GM12892 (cell line): ENCODE results near the gene AATF.

Experiments
- DNase-seq: peaks from one replicate; pipeline ENCODE4 v3.0.0; 2011; ENCODE audit not compliant: insufficient read length
- FAIRE-seq: peaks from 2 replicates; lab custom pipeline; 2011; peaks lifted over from hg19 to GRCh38; lab: Jason Lieb, UNC
- POLR2A ChIP-seq: IDR thresholded peaks from 2 replicates; pipeline ENCODE4 v1.6.1; 2011; ENCODE audit warnings: low read depth, low read length, control low read depth
- POLR2AphosphoS5 ChIP-seq: IDR thresholded peaks from 2 replicates; pipeline ENCODE4 v1.6.1; 2011; ENCODE audit warnings: low read depth, low read length, control low read depth
- TAF1 ChIP-seq: IDR thresholded peaks from 2 replicates; pipeline ENCODE4 v1.6.1; 2011; ENCODE audit warnings: low read depth, mild to moderate bottlenecking, control low read depth, low read length, borderline replicate concordance

AATF gene

DNA sequence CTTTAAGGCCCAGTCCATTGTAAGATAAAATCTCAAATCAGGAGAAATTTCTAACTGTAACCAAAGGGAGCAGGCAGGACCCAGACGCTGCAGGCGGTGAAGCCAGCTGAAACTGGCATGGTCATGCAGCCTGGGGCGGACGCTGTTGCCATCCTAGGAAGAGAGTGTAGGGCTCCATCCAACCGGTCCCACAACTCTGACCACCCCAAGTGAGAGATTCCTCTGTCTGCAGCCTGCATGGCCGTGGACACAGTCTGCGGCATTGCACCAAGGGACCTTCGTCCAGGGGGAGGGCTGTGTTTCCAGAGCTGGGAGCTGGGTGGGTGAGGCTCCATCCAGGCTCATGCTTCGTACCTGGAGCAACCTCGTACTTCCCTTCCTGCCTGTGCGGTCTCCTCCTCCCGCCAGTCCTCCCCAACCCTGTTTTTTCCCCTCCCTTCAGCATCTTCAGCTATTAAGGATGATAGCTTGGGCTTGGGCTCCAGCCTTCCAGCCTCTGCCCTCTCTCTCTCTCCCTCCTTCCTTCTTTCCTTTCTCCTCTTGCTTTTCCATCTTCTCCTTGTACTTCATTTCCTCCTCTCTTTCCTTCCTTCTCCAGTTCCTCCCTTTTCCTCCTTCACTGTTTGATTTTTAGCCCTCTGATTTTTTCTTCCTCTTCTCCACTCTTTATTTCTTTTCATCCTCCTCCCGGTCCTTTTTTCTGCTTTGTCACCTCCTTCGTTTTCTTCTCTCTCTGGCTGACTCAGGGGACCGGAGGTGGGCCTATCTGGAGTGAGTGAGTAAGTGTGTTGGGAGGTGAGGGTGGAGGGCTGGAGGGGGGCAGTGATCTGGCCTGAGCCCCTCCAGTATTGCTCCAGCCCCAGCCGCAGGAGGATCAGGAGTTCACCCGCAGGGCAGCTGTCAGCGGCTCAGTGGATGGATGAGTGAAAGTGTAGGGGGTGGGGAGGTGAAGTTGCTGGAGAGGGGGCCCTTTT, 28.4 kb upstream of the AATF start:
- DNase-seq: no peak
- no peak for FAIRE-seq
- TF ChIP-seq POLR2AphosphoS5: no peak
- TF ChIP-seq TAF1: no peak
- TF ChIP-seq POLR2A: no peak

DNA sequence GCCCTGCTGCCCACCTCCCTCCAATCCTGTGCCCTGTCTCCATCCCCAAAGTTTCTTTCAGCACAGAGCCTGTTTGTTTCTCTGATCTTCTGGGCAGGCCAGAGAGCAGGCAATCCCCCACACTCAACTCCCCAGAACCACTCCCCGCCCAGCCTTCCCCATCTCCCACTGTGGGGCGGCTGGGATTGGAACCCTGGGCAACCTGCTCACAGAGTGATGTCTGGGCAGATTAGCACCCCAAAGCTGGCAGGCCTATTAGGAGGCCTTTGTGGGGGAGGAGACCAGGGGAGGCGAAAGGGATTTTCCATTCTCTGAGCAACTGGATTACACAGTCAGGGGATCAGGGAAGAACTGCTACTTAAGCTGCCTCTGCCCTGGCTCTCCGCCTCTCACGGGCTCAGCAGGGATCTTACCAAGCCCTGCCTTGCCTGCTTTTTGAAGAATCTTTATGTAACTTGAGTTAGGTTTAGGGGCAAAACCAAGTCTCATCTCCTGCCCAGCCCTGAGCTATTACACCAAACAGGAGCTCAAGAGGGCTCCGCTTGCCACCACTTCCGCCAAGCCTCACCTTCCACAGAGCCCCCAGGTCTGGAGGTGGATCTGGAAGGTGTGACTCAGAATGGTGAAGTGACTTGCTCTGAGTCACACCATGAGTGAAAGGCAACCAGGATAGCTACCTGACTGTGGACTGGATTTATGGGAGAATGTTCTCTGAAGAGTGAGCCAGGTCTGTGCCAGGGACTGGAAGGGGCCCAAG, 27.5 kb upstream of the AATF start:
- FAIRE-seq: no peak
- no peak for TF ChIP-seq TAF1
- no peak for TF ChIP-seq POLR2A
- TF ChIP-seq POLR2AphosphoS5: no peak
- no peak for DNase-seq

DNA sequence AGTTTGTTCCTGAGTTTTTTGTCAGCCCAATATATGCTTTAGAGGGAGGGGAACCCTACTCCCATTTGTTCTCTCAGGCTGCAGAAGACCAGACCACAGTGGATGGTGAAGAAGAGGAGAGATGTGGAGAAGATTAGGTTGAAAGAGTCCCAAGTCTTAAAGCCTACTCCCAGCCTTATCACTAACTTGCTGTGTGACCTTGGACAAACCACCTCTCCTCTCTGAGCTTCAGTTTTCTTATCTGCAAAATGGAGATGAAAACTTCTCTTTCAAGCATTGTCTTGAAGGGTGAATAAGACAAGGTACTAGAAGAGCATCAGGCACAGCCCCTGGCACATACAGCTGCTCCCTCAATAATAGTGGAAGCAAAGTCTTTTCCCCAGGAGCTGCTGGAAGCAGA, 26.6 kb upstream of the AATF start:
- no peak for FAIRE-seq
- TF ChIP-seq TAF1 (no peak), POLR2AphosphoS5 (no peak), POLR2A (no peak)
- no peak for DNase-seq

DNA sequence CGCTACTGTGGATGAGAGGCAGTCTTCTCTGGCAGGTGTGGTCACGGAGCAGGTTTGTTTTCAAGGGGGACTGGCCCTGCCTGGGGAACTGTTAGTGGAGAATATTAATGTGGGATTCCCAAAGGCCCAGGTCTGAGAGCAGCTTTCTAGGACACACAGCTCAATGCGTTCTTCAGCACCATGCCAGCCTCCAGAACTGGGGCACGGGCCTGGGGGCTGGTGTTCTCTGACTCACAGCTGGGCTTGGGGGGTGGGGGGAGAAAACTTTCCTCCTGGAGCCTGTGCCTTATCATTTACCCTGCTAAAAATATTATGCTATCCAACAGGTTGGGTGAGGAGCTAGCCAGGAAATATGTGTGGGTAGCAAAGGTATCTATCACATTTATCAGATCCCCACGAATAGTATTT, 24.9 kb upstream of the AATF start:
- no peak for FAIRE-seq
- TF ChIP-seq POLR2AphosphoS5 (no peak), TAF1 (no peak), POLR2A (no peak)
- DNase-seq: no peak

DNA sequence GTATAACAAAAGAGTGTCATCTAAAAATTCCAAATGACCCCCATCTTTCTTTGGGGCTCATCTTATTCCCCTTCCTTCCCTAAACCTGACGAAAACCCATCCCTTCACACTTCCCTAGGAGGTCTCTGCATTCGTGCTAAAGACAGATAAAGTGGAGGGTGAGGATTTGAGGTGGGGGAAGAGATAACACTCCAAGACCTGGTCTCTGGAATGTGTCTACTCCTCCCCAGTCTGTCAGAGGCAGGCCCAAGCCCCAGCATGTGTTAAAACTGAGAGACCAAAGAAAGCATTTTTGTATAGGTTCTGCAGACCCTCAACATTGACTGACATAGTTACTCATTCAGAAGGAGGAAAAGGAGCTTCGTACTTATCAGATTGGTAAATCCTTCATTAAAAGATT, 22.5 kb upstream of the AATF start:
- no peak for TF ChIP-seq POLR2AphosphoS5
- no peak for TF ChIP-seq TAF1
- no peak for TF ChIP-seq POLR2A
- FAIRE-seq (no peak), DNase-seq (no peak)

DNA sequence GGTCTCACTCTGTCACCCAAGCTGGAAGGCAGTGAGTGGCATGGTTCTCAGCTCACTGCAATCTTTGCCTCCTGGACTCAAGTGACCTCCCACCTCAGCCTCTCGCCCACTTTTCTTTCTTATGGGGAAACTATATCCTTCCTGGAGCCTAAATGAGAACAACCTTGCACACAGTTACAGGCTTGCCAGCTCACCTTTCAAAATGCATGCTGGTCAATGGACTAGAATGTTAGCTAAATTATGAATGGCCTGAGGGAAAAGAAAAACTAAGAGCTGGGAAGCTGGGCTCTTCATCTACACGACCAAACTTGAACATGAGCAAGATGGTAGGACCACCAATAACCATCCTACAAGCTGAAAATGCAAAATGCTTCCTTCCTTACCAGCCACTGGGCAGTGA, 22.1 kb upstream of the AATF start:
- DNase-seq (no peak), FAIRE-seq (no peak)
- TF ChIP-seq POLR2AphosphoS5 (no peak), POLR2A (no peak), TAF1 (no peak)

DNA sequence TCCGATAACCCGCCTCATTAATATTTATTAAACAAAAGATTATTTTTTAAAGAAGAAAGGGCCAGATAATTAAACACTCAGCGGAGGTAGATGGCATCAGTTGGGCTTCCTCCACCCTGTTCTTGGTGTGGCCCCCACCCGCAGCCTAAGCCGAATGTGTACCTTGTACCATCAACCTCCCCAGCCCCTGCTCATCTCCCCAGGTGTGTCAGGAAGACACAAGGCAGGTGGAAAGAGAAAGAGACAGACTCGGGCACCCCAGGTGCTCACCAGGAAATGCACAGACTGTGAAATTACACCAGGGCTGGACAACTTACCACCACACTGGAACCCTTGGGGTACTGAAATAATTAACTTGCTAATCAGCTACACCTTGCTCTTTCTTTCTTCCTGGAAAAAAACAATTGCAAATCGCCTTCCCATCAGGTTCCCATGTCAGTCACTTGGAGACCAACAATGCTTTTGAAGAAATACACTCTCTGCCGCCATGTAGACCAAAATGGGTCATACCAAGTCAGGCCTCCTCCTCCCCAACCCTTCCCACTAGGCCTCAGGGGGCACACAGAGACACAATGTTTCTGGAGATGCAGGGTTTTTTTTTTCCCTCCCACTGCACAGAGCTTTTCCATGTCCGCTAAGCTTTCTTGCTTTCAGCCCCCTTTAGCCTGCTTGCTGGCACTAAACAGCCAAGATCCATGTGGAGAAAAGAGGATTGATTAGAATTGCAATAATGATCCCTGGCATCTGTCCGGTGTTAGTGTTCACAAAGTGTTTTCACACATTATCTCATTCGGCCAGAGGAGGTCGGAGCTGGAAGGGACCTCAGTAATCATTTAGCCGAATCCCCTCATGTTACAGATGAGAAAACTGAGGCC, 20.0 kb upstream of the AATF start:
- FAIRE-seq: no peak

DNA sequence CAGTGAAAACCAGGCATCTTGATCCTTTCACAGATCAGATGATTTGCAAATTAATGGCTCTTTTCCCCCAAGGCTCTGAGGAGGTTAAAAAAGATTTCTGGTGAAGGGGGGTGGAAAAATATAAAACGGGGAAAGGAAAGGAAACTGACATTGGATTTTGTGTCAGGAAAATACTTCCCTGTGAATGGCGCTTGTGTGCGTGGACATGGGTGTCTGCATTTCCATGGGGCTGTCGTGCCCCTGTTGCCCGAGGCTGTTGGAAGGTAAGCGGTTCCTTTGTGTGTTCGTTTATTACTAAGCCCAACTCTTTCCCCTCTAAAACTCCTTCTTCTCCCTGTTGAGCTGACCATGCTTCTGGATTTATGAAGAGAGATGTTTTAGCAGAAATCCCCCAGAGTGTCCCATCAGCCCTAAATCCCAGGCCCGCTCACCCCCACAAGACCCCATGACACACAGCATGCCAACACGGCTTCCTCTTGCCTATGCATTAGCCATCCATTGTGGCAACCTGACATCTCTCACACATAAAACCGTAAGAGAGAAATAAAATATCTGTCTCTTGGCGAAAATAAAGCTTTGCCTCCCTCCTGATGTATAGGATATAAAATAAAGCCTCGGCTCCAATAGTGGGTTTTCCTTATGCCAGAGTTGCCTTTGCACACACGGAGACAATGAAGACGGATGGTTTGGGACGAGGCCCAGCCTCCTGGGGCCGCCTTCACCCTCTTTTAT, 18.7 kb upstream of the AATF start:
- no peak for FAIRE-seq
- DNase-seq: no peak
- TF ChIP-seq POLR2A: no peak
- TF ChIP-seq POLR2AphosphoS5: no peak
- no peak for TF ChIP-seq TAF1

More for the DNA sequence above, 20.0 kb upstream of the AATF start:
- DNase-seq: no peak
- TF ChIP-seq POLR2A (no peak), TAF1 (no peak), POLR2AphosphoS5 (no peak)

DNA sequence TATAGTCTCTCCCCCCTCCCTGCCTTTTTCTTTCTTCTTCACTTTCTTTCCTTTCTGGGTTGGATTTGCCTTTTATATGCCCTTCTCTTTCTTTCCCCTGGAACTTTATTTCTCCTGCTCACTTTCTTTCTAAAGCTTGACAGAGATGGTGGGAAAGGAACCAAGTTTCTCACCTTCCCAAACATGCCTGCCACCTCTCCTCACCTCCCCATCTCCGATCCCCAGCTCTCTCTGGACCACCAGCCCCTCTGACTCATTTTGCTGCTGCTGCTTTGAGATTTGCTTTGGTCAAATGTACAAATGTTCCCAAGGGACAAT, 18.2 kb upstream of the AATF start:
- TF ChIP-seq POLR2A: no peak
- no peak for TF ChIP-seq TAF1
- TF ChIP-seq POLR2AphosphoS5: no peak
- DNase-seq (no peak), FAIRE-seq (no peak)

DNA sequence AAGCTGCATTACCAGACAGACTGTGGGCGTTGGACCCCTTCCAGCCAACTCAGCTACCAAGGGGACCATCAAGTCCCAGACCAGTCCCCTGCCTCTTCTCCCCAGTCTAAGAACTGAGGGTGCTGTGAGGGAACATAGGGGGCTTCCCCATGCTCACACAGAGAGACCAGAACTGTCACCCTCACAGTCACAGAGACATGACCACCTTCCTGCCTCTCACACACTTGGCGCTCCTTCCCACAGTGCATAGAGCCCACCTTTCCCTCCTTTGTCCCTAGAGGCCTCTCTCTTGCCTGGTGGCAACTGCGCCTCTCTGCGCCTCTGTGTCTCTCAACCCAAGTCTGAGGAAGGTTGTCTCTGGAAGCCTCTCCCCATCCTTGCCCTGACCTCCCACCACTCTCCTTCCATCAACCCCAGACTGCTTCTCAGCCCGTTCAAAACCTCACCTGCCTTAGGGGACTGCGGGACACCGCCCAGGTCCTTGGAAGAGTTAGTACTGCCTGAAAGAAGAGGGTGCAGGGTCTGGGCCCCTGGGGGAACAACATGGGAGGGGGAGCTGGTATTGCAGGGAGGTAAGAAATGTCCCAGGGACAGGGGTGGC, 17.6 kb upstream of the AATF start:
- DNase-seq: no peak
- FAIRE-seq: no peak

DNA sequence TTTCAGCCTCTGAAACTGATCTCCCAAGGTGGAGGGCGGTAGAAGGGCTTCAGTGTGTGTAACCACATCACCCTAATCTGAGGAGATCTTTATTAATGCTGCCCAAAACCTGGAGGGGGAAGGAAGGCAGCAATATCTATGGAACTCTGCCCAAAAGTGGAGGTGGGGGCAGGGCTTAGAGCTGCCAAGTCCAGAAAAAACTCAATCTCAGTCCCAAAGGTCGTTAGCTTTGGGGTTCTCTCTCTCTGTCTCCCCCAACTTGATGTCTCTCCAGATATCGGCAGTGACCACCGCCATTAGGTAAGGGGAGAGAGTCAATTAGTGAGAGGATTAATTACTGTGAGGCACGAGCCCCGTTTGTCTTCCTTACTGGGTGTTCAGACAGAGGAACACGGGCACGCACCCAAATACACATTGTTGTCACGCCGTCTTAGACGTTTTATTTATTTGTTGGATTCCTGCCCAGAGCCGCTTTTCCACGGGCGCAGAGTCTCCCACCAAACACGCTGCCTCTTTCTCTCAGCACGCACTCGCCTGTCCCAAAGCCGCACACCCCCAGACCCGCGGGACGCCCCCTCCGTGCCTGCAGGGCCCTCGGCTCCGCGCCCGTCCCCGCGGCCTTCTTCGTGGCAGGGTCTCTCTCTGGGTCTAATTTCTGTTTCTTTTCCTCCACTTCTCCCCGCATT, 16.9 kb upstream of the AATF start:
- no peak for TF ChIP-seq TAF1
- no peak for TF ChIP-seq POLR2AphosphoS5
- TF ChIP-seq POLR2A: no peak
- FAIRE-seq (no peak), DNase-seq (no peak)

More for the DNA sequence above, 17.6 kb upstream of the AATF start:
- TF ChIP-seq POLR2A (no peak), TAF1 (no peak), POLR2AphosphoS5 (no peak)
